SU-DHL-6 (cell line): Measurements from ENCODE around the gene TCF21.
"Not testable (repeated sequence)": the region's sequence is repeated elsewhere in the genome, so short reads cannot be mapped to it uniquely, and the experiment has no call there.

Source experiments
- EZH2phosphoT487 ChIP-seq: fragments of 200-600 bp; sonication (generic), shearing (Covaris generic); conservative IDR thresholded peaks from 2 replicates; pipeline ENCODE4 v1.6.1; 2018; ENCODE audit warnings: mild to moderate bottlenecking, antibody characterized with exemption, low read length, moderate library complexity, mixed read lengths
- TF ChIP-seq, protein P1 (sequence below): fragments of 200-600 bp; sonication (generic); IDR thresholded peaks from one replicate; pipeline ENCODE4 v1.5.1; 2017; ENCODE audit warnings: antibody characterized with exemption, mild to moderate bottlenecking, low read length, moderate library complexity; ENCODE audit not compliant: insufficient read depth, poor library complexity, severe bottlenecking

DNA sequence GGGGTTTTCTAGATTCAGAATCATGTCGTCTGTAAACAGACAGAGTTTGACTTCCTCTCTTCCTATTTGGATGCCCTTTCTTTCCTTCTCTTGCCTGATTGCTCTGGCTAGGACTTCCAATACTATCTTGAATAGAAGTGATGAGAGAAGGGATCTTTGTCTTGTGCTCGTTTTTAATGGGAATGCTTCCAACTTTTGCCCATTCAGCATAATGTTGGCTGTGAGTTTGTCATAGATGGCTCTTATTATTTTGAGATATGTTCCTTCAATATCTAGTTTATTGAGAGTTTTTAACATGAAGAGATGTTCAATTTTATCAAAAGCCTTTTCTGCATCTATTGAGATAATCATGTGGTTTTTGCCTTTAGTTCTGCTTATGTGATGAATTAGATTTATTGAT is 27.6 kb upstream of the TCF21 start:
- TF ChIP-seq, protein P1, sequence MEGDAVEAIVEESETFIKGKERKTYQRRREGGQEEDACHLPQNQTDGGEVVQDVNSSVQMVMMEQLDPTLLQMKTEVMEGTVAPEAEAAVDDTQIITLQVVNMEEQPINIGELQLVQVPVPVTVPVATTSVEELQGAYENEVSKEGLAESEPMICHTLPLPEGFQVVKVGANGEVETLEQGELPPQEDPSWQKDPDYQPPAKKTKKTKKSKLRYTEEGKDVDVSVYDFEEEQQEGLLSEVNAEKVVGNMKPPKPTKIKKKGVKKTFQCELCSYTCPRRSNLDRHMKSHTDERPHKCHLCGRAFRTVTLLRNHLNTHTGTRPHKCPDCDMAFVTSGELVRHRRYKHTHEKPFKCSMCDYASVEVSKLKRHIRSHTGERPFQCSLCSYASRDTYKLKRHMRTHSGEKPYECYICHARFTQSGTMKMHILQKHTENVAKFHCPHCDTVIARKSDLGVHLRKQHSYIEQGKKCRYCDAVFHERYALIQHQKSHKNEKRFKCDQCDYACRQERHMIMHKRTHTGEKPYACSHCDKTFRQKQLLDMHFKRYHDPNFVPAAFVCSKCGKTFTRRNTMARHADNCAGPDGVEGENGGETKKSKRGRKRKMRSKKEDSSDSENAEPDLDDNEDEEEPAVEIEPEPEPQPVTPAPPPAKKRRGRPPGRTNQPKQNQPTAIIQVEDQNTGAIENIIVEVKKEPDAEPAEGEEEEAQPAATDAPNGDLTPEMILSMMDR: not testable (repeated sequence)
- not testable (repeated sequence) for TF ChIP-seq EZH2phosphoT487
